ENCODE results near the gene CDHR5. TPM values are rescaled to one million over a fixed set of nuclear protein-coding genes. Genes with fewer than 3 reads are reported as not detected.
A peak's percentile ranks its signal among the peaks of the same experiment; 100 is the strongest.

Gene CDHR5
- total RNA-seq, 3 donors from 2014 or later (not counting 1 experiment from before 2014, with no cell fraction given) = not detected

DNA sequence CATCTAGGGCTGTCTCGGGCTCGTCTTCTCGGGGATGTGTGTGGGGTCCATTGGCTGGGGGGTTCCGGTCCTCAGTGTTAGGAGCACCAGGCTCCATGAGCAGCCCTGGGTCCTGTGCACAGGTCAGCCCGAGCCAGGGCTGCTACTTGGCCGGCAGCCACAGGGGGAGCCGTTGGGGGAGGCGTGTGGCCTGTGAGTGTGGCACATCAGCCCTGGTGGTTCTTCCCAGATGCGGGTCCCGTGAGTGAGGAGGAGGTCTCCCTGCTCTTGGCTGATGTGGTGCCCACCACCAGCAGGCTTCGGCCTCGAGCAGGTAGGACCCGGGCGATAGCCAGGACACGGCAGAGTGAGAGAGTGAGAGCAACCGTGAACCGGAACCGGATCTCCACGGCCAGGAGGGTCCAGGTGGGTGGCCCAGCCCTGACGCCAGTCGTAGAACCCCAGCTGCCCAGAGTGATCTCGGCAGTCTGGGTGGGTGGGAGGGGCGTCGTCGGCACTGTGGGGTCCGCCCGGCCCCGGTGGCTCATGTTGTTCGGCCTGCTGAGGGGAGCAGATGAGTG, 27.5 kb downstream of the CDHR5 start:
- H3K27ac Mint-ChIP-seq = peak overlapping the region in 1 of 2 donors; percentile 35
- DNase-seq (no peak), ATAC-seq (peak in 2 of 3 donors; percentile 33 to 36)
- Histone ChIP-seq H3K4me3 (ENCODE audit: low read length) (no peak overlapping the region), H3K9me3 (ENCODE audit: control insufficient read depth, insufficient read depth, low read length) (no peaks in the 10 kb centered on the region), H3K4me1 (ENCODE audit: control insufficient read depth, insufficient read depth, low read length) (peaks cover 13% of the 10 kb centered on the region), H3K36me3 (ENCODE audit: control insufficient read depth, insufficient read depth, low read length) (peaks cover 78% of the 10 kb centered on the region), H3K27me3 (ENCODE audit: control insufficient read depth, insufficient read depth, low read length) (no peaks in the 10 kb centered on the region), H3K27ac (ENCODE audit: low read length) (no peak overlapping the region)
- no peaks in the 10 kb centered on the region for H3K27me3 Mint-ChIP-seq (ENCODE audit: low read depth in 2 of 2)
- intact Hi-C loops (cut with micrococcal nuclease) = no loop called here
- H3K9me3 Mint-ChIP-seq = no peaks in the 10 kb centered on the region
- 97% methylated on average over 29 of the region's 29 CpGs for WGBS (ENCODE audit: insufficient coverage)
- peaks cover 10 to 11% of the 10 kb centered on the region in 2 donors for H3K4me1 Mint-ChIP-seq
- no peak overlapping the region for H3K4me3 Mint-ChIP-seq
- no peaks in the 10 kb centered on the region for H3K36me3 Mint-ChIP-seq
- no peak for TF ChIP-seq CTCF (IDR thresholded peaks at IDR 0.05)

DNA sequence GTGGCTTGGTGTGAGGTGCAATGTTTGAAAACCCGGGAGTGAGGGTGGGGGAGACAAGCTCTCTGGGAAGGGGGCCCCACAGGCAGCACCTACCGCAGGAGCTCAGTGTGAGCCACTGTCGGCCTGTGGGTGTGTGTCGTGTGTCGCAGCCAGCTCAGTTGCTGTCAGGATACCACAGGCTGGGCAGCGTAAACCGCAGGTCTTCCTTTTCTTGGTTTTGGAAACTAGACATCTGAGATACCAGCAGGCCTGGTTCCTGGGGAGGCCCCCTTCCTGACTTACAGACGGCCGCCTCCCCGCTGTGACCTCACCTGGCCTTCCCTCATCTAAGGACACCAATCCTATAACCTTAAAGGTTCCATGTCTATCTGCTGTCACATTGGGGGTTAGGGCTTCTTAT, 28.4 kb downstream of the CDHR5 start:
- H3K4me3 Mint-ChIP-seq = no peak overlapping the region
- TF ChIP-seq CTCF (IDR thresholded peaks at IDR 0.05) = no peak
- peaks cover 10 to 11% of the 10 kb centered on the region in 2 donors for H3K4me1 Mint-ChIP-seq
- H3K27me3 Mint-ChIP-seq (ENCODE audit: low read depth in 2 of 2) = no peaks in the 10 kb centered on the region
- H3K4me3 ChIP-seq (ENCODE audit: low read length) = no peak overlapping the region
- whole genome bisulfite sequencing (ENCODE audit: insufficient coverage) = 47% methylated on average over 10 of the region's 10 CpGs
- no peak overlapping the region for H3K27ac ChIP-seq (ENCODE audit: low read length)
- peaks cover 74% of the 10 kb centered on the region for H3K36me3 ChIP-seq (ENCODE audit: control insufficient read depth, insufficient read depth, low read length)
- no peaks in the 10 kb centered on the region for H3K9me3 Mint-ChIP-seq
- DNase-seq = peak in 1 of 2 donors; percentile 23
- peaks cover 13% of the 10 kb centered on the region for H3K4me1 ChIP-seq (ENCODE audit: control insufficient read depth, insufficient read depth, low read length)
- peak overlapping the region in 1 of 2 donors; percentile 23 for H3K27ac Mint-ChIP-seq
- no peaks in the 10 kb centered on the region for H3K36me3 Mint-ChIP-seq
- intact Hi-C loops (cut with micrococcal nuclease) = no loop called here
- H3K9me3 ChIP-seq (ENCODE audit: control insufficient read depth, insufficient read depth, low read length) = no peaks in the 10 kb centered on the region
- peak in 1 of 3 donors; percentile 34 for ATAC-seq
- H3K27me3 ChIP-seq (ENCODE audit: control insufficient read depth, insufficient read depth, low read length) = no peaks in the 10 kb centered on the region

GRCh38 chr11:595400-595799, 29.4 kb downstream of the CDHR5 start:
- Mint-ChIP-seq H3K27ac (no peak overlapping the region), H3K36me3 (no peaks in the 10 kb centered on the region), H3K4me1 (peaks cover 10 to 11% of the 10 kb centered on the region in 2 donors), H3K4me3 (no peak overlapping the region), H3K9me3 (no peaks in the 10 kb centered on the region), H3K27me3 (ENCODE audit: low read depth in 2 of 2) (no peaks in the 10 kb centered on the region)
- Histone ChIP-seq H3K4me1 (ENCODE audit: control insufficient read depth, insufficient read depth, low read length) (peaks cover 13% of the 10 kb centered on the region), H3K27ac (ENCODE audit: low read length) (no peak overlapping the region), H3K27me3 (ENCODE audit: control insufficient read depth, insufficient read depth, low read length) (no peaks in the 10 kb centered on the region), H3K4me3 (ENCODE audit: low read length) (no peak overlapping the region), H3K9me3 (ENCODE audit: control insufficient read depth, insufficient read depth, low read length) (no peaks in the 10 kb centered on the region), H3K36me3 (ENCODE audit: control insufficient read depth, insufficient read depth, low read length) (peaks cover 79% of the 10 kb centered on the region)
- no peak for TF ChIP-seq CTCF (IDR thresholded peaks at IDR 0.05)
- ATAC-seq (no peak), DNase-seq (no peak)
- 95% methylated on average over 10 of the region's 10 CpGs for WGBS (ENCODE audit: insufficient coverage)
- intact Hi-C loops (cut with micrococcal nuclease) = no loop called here

DNA sequence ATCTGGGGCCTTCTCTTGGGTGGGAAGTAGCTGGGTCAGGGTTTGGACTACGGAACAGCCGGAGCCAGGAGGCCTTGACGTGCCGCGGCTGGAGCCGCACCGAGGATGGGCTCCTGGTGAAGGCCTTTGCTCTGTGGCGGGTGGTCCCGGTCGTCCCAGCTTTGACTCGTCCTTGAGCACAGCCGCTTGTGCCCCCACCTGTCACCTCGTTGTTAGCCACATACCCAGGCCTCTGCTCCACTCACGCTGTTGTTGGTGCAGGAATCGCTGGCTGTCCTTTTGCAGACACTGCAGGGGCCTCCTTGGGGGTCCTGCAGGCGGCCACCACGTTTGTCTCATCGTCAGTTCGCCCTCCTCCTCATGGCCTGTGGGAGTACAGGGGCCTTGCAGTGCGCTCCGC, 31.4 kb downstream of the CDHR5 start:
- Histone ChIP-seq H3K9me3 (ENCODE audit: control insufficient read depth, insufficient read depth, low read length) (no peaks in the 10 kb centered on the region), H3K27ac (ENCODE audit: low read length) (no peak overlapping the region), H3K4me1 (ENCODE audit: control insufficient read depth, insufficient read depth, low read length) (peaks cover 13% of the 10 kb centered on the region), H3K4me3 (ENCODE audit: low read length) (no peak overlapping the region), H3K36me3 (ENCODE audit: control insufficient read depth, insufficient read depth, low read length) (peaks cover 75% of the 10 kb centered on the region), H3K27me3 (ENCODE audit: control insufficient read depth, insufficient read depth, low read length) (no peaks in the 10 kb centered on the region)
- Mint-ChIP-seq H3K27me3 (ENCODE audit: low read depth in 2 of 2) (no peaks in the 10 kb centered on the region), H3K36me3 (peaks cover 8% of the 10 kb centered on the region), H3K9me3 (no peaks in the 10 kb centered on the region), H3K4me3 (no peak overlapping the region), H3K4me1 (peaks cover 10 to 22% of the 10 kb centered on the region in 2 donors), H3K27ac (no peak overlapping the region)
- no peak for DNase-seq
- intact Hi-C loops (cut with micrococcal nuclease) = no loop called here
- ATAC-seq = no peak
- WGBS (ENCODE audit: insufficient coverage) = 98% methylated on average over 21 of the region's 21 CpGs
- no peak for TF ChIP-seq CTCF (IDR thresholded peaks at IDR 0.05)

Data from natural killer cell (primary cell).